ENCODE measurements around the gene PCNX1.

Gene PCNX1

GRCh38 chr14:71022012-71022869, 115.0 kb downstream of the PCNX1 start:
- TF ChIP-seq, protein P1, sequence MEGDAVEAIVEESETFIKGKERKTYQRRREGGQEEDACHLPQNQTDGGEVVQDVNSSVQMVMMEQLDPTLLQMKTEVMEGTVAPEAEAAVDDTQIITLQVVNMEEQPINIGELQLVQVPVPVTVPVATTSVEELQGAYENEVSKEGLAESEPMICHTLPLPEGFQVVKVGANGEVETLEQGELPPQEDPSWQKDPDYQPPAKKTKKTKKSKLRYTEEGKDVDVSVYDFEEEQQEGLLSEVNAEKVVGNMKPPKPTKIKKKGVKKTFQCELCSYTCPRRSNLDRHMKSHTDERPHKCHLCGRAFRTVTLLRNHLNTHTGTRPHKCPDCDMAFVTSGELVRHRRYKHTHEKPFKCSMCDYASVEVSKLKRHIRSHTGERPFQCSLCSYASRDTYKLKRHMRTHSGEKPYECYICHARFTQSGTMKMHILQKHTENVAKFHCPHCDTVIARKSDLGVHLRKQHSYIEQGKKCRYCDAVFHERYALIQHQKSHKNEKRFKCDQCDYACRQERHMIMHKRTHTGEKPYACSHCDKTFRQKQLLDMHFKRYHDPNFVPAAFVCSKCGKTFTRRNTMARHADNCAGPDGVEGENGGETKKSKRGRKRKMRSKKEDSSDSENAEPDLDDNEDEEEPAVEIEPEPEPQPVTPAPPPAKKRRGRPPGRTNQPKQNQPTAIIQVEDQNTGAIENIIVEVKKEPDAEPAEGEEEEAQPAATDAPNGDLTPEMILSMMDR (IDR thresholded peaks at IDR 0.05): no peak
- no peak overlapping the region for H3K4me3 ChIP-seq (ENCODE audit: low read depth, low read length)

DNA sequence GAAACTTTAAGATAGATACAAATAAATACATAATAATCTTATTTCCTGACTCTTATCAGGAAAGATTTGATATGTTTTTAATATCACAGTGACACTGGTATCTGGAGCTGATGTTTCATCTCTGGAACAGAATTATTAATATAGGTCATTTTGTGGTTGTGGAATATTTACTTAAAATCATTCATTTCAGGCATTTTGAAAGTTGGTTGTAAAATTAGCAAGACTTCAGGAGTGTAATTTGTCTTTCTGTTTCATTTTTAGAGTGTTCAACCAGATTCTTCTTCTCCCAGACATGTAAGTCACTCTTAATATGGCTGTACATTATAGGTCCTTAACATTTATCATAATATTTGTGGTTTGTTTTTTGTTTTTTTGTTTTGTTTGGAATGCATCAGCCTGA, 115.7 kb downstream of the PCNX1 start:
- TF ChIP-seq, protein P1 (IDR thresholded peaks at IDR 0.05): no peak
- no peaks in the 10 kb centered on the region for H3K27me3 ChIP-seq (ENCODE audit: control insufficient read depth, insufficient read depth, low read length)
- no peak overlapping the region for H3K4me3 ChIP-seq (ENCODE audit: low read depth, low read length)
- no peak overlapping the region for H3K27ac ChIP-seq
- no peak overlapping the region for H2AFZ ChIP-seq
- H3K4me1 ChIP-seq: no peaks in the 10 kb centered on the region
- no peak overlapping the region for H3K4me2 ChIP-seq (ENCODE audit: low read length)
- H3K9me3 ChIP-seq (ENCODE audit: control insufficient read depth, low read length): no peaks in the 10 kb centered on the region
- no peaks in the 10 kb centered on the region for H3K79me2 ChIP-seq
- H3K9ac ChIP-seq: no peak overlapping the region
- no peaks in the 10 kb centered on the region for H3K36me3 ChIP-seq (ENCODE audit: control insufficient read depth, insufficient read depth, low read length)

More at GRCh38 chr14:71022012-71022869, 115.0 kb downstream of the PCNX1 start:
- Histone ChIP-seq H3K4me1 (no peaks in the 10 kb centered on the region), H3K79me2 (no peaks in the 10 kb centered on the region), H2AFZ (no peak overlapping the region), H3K27ac (no peak overlapping the region), H3K4me2 (ENCODE audit: low read length) (no peak overlapping the region), H3K9me3 (ENCODE audit: control insufficient read depth, low read length) (no peaks in the 10 kb centered on the region), H3K27me3 (ENCODE audit: control insufficient read depth, insufficient read depth, low read length) (no peaks in the 10 kb centered on the region), H3K9ac (no peak overlapping the region), H3K36me3 (ENCODE audit: control insufficient read depth, insufficient read depth, low read length) (no peaks in the 10 kb centered on the region)

- Histone ChIP-seq H3K79me2 (no peaks in the 10 kb centered on the region), H3K9ac (no peak overlapping the region), H3K9me3 (ENCODE audit: control insufficient read depth, low read length) (no peaks in the 10 kb centered on the region), H3K4me1 (no peaks in the 10 kb centered on the region), H3K4me3 (ENCODE audit: low read depth, low read length) (no peak overlapping the region), H2AFZ (no peak overlapping the region), H3K27ac (no peak overlapping the region), H3K27me3 (ENCODE audit: control insufficient read depth, insufficient read depth, low read length) (no peaks in the 10 kb centered on the region), H3K36me3 (ENCODE audit: control insufficient read depth, insufficient read depth, low read length) (no peaks in the 10 kb centered on the region), H3K4me2 (ENCODE audit: low read length) (no peak overlapping the region)
- TF ChIP-seq, protein P1 (IDR thresholded peaks at IDR 0.05): no peak
Measured at GRCh38 chr14:71029236-71029781, 122.0 kb downstream of the PCNX1 start.

- H3K4me3 ChIP-seq (ENCODE audit: low read depth, low read length): no peak overlapping the region
- H3K27me3 ChIP-seq (ENCODE audit: control insufficient read depth, insufficient read depth, low read length): no peaks in the 10 kb centered on the region
- H3K36me3 ChIP-seq (ENCODE audit: control insufficient read depth, insufficient read depth, low read length): no peaks in the 10 kb centered on the region
- no peak overlapping the region for H3K4me2 ChIP-seq (ENCODE audit: low read length)
- TF ChIP-seq, protein P1 (IDR thresholded peaks at IDR 0.05): no peak
- H3K4me1 ChIP-seq: no peaks in the 10 kb centered on the region
- no peaks in the 10 kb centered on the region for H3K9me3 ChIP-seq (ENCODE audit: control insufficient read depth, low read length)
- no peak overlapping the region for H3K9ac ChIP-seq
- no peaks in the 10 kb centered on the region for H3K79me2 ChIP-seq
- H3K27ac ChIP-seq: no peak overlapping the region
- H2AFZ ChIP-seq: no peak overlapping the region
Measured at GRCh38 chr14:71031000-71031399, 123.7 kb downstream of the PCNX1 start.

Measured in parathyroid adenoma (tissue), 2 donors.